Subcutaneous abdominal adipose tissue (tissue), 5 donors: Measurements from ENCODE around the gene NOPCHAP1.

Experiments
- H3K27ac ChIP-seq: one replicate; pipeline ENCODE4 v1.7.0; 2013; ENCODE audit warnings: low read depth, mild to moderate bottlenecking, inconsistent platforms, low read length, moderate library complexity
- H3K27me3 ChIP-seq, 5 donors: one replicate each; pipeline ENCODE4 v1.7.0; 2013; ENCODE audit warnings: low read length in 5 of 5, inconsistent platforms in 1 of 5; ENCODE audit not compliant: control insufficient read depth in 5 of 5, insufficient read depth in 4 of 5
- H3K36me3 ChIP-seq, 5 donors: one replicate each; pipeline ENCODE4 v1.7.0; 2013; ENCODE audit warnings: low read length in 5 of 5; ENCODE audit not compliant: control insufficient read depth in 5 of 5, insufficient read depth in 5 of 5
- H3K4me1 ChIP-seq, 5 donors: one replicate each; pipeline ENCODE4 v1.7.0; 2013; ENCODE audit warnings: low read length in 5 of 5, mild to moderate bottlenecking in 3 of 5, moderate library complexity in 1 of 5; ENCODE audit not compliant: control insufficient read depth in 5 of 5, insufficient read depth in 5 of 5
- H3K4me3 ChIP-seq, 5 donors: one replicate each; pipeline ENCODE4 v1.7.0; 2013; ENCODE audit warnings: low read length in 5 of 5, low read depth in 1 of 5
- H3K9ac ChIP-seq, 5 donors: one replicate each; pipeline ENCODE4 v1.7.0; 2013; ENCODE audit warnings: low read length in 5 of 5, mild to moderate bottlenecking in 4 of 5, moderate library complexity in 3 of 5
- H3K9me3 ChIP-seq, 5 donors: one replicate each; pipeline ENCODE4 v1.7.0; 2013; ENCODE audit warnings: low read length in 5 of 5; ENCODE audit not compliant: control insufficient read depth in 5 of 5
- donor health status: healthy.
- donor health status: healthy.
- donor health status: healthy.
- donor health status: healthy.
- donor health status: healthy.

The NOPCHAP1 gene

DNA sequence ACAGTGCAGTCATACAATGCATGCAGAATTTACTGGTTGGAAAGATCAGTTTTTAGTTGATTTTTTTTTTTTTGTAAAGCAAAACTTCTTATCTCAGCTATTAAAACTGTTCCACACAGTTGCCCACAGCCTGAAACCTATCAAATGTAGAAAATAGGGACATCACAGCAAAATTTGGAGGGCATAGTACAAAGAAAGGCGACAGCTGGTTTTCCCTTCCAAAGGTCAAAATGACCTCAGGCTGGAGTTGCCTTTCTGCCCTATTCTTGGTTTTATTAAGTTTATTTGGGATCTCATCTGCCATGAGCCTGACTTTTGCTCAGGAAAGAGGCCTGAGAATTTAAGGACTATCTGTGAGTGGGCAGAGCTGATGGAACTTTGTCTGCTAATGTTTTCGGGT, 28.5 kb downstream of the NOPCHAP1 start:
- Histone ChIP-seq H3K36me3 (peaks cover 10 to 37% (median 23%) of the 10 kb centered on the region in 5 donors), H3K4me3 (no peak overlapping the region), H3K9ac (no peak overlapping the region), H3K4me1 (peaks cover 0 to 3% (median 0%) of the 10 kb centered on the region in 5 donors), H3K27me3 (no peaks in the 10 kb centered on the region), H3K27ac (no peak overlapping the region), H3K9me3 (no peaks in the 10 kb centered on the region)

DNA sequence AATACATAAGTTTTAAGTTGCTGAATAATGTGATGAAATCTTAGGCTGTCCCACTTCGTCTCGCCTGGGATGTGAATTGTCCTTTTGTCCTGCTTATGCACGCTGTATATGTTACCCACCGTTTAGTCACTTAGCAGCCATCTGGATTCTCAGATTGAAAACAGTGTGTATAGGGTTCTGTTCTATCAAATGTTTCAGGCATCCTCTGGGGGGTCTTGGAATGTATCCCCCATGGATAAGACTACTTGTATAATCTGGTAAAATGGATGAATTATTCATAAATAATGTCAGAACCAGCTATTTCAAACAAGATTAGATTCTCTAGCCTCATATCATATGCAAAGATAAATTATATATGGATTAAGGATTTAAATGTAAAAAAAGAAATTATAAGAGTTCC, 29.4 kb downstream of the NOPCHAP1 start:
- Histone ChIP-seq H3K4me3 (no peak overlapping the region), H3K27ac (no peak overlapping the region), H3K9ac (no peak overlapping the region), H3K4me1 (peaks cover 0 to 3% (median 0%) of the 10 kb centered on the region in 5 donors), H3K9me3 (no peaks in the 10 kb centered on the region), H3K36me3 (peaks cover 10 to 37% (median 23%) of the 10 kb centered on the region in 5 donors), H3K27me3 (no peaks in the 10 kb centered on the region)

DNA sequence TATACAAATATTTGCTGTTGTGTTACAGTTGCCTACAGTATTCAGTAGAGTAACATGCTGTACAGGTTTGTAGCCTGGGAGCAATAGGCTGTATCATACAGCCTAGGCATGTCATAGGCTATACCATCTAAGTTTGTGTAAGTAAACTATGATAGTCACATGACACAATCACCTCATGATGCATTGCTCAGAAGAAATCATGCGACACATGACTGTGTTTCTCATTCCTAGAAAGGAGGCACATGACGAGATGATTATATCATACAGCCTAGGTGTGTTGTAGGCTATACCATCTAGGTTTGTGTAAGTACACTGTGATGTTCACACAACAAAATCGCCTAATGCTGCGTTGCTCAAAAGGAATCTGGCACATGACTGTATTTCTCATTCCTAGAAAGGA, 31.9 kb downstream of the NOPCHAP1 start:
- H3K27me3 ChIP-seq, result no peaks in the 10 kb centered on the region
- no peaks in the 10 kb centered on the region for H3K9me3 ChIP-seq
- peaks cover 9 to 32% (median 20%) of the 10 kb centered on the region in 5 donors for H3K36me3 ChIP-seq
- H3K4me1 ChIP-seq, result peaks cover 0 to 3% (median 0%) of the 10 kb centered on the region in 5 donors
- no peak overlapping the region for H3K9ac ChIP-seq
- H3K4me3 ChIP-seq, result no peak overlapping the region
- H3K27ac ChIP-seq, result no peak overlapping the region

DNA sequence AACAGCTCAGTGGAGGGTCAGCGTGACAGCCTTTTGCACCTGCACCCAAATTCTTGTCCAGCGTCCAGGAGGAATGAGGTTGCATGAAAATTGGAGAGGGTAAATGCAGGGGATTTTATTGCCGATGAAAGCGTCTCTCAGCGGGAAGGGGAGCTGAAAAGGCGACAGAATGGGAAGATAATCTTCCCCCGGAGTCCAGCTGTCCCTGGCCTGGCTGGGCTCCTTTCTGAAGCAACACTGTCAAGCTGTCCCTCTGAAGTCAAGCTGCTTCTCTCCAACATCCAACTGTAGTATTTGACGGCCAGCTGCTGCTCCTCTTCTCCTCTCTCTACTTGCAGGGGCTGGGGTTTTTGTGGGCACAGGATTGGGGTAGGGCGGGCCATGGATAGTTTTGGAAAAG, 32.7 kb downstream of the NOPCHAP1 start:
- Histone ChIP-seq H3K9me3 (no peaks in the 10 kb centered on the region), H3K9ac (no peak overlapping the region), H3K36me3 (peaks cover 9 to 24% (median 15%) of the 10 kb centered on the region in 5 donors), H3K4me3 (no peak overlapping the region), H3K27me3 (no peaks in the 10 kb centered on the region), H3K4me1 (peaks cover 0 to 3% (median 0%) of the 10 kb centered on the region in 5 donors), H3K27ac (no peak overlapping the region)

DNA sequence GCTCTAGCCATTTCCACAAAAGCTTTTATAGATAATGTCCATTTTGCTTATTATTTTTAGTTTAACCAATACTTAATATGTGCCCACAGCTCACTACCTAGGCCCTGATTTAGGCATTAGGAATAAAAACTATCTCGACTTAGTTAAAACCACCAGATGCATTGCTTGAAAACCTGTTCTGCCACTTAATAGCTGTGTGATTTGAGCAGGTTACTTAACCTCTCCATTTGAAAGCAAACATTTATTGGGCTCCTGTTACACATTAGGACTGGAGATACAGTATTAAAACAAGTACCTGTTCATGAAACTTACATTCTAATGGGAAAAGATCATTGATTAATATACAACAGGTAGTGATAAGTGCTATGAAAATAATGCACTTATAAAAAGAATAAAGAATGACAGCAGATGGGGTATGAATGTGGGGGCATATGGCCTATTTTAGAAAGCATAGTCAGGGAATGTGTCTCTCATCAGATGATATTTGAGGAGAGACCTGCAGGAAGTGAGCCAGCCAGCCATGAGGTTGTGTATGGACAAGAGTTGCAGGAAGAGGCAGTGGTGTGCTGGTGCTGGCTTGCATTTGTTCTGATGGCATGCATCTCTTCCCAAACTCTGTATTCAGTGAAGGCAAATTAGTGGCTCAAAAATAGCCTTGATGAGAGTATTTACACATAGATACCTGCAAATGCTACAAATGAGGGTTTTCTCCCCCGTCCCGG, 34.3 kb downstream of the NOPCHAP1 start:
- no peak overlapping the region for H3K27ac ChIP-seq

DNA sequence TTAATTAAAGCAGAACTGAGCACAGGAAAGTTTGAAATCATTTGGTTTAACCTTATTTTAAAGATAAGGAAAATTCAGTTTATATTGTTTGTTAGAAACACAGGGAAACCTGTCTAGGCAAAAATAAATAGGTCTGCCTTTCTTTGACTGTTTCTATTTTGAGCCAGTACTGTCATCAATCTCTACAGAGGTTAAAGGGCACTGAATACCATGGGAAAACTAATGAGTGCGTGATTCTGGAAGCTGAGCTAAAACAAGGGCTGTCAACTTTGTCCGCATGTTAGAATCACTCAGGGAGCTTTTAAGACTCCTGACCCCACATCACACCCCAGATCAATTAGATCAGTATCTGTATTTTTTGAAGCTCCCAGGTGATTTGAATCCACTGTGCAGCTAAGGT, 38.8 kb downstream of the NOPCHAP1 start:
- no peak overlapping the region for H3K4me3 ChIP-seq
- peaks cover 0 to 14% (median 10%) of the 10 kb centered on the region in 5 donors for H3K4me1 ChIP-seq
- H3K27ac ChIP-seq, result no peak overlapping the region
- peaks cover 0 to 16% (median 3%) of the 10 kb centered on the region in 5 donors for H3K36me3 ChIP-seq
- H3K27me3 ChIP-seq, result no peaks in the 10 kb centered on the region
- H3K9me3 ChIP-seq, result no peaks in the 10 kb centered on the region
- H3K9ac ChIP-seq, result no peak overlapping the region

More for the DNA sequence above, 34.3 kb downstream of the NOPCHAP1 start:
- Histone ChIP-seq H3K36me3 (peaks cover 9 to 17% (median 12%) of the 10 kb centered on the region in 5 donors), H3K4me3 (no peak overlapping the region), H3K9me3 (no peaks in the 10 kb centered on the region), H3K27me3 (no peaks in the 10 kb centered on the region), H3K9ac (no peak overlapping the region), H3K4me1 (peaks cover 0 to 7% (median 3%) of the 10 kb centered on the region in 5 donors)

DNA sequence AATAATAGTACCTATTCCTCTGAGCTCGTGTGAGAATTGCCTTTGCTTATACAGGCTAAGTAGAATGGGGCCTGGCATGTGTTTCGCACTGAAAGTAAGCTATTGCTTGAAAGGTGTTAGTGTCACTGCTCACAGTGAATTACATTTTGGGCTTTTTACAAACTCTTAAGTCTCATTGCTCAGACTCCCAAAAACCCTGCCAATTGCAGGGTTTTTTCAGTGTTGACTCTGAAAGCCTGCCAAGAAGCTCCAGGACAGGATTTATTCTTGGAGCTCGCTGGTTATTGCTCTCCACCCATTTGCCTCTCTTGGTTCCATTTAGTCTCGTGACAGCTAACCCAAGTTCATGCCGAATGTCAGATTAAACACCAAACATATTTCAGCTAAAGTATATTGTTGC, 39.8 kb downstream of the NOPCHAP1 start:
- Histone ChIP-seq H3K4me1 (peaks cover 0 to 14% (median 10%) of the 10 kb centered on the region in 5 donors), H3K9me3 (no peaks in the 10 kb centered on the region), H3K27me3 (no peaks in the 10 kb centered on the region), H3K27ac (no peak overlapping the region), H3K36me3 (peaks cover 0 to 20% (median 3%) of the 10 kb centered on the region in 5 donors), H3K9ac (peak overlapping the region in 1 of 5 donors; percentile 8), H3K4me3 (no peak overlapping the region)

DNA sequence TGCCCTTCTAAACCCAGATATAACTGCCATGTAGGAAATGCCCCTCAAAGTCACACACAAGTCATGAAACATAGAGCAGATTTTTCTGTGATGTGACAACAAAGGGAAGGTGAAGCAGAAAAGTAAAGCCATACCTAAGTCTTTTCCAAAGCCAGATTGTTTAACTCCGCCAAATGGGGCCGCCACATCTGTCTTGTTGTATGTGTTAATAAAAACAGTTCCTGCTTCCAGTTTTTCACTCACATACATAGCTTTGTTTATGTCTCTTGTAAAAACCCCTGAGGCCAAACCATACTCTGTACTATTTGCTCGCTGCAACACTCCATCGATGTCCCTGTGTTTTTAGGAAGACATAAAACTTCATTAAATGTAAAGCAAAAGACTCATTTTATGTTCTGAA, 40.3 kb downstream of the NOPCHAP1 start:
- H3K27ac ChIP-seq, result no peak overlapping the region

DNA sequence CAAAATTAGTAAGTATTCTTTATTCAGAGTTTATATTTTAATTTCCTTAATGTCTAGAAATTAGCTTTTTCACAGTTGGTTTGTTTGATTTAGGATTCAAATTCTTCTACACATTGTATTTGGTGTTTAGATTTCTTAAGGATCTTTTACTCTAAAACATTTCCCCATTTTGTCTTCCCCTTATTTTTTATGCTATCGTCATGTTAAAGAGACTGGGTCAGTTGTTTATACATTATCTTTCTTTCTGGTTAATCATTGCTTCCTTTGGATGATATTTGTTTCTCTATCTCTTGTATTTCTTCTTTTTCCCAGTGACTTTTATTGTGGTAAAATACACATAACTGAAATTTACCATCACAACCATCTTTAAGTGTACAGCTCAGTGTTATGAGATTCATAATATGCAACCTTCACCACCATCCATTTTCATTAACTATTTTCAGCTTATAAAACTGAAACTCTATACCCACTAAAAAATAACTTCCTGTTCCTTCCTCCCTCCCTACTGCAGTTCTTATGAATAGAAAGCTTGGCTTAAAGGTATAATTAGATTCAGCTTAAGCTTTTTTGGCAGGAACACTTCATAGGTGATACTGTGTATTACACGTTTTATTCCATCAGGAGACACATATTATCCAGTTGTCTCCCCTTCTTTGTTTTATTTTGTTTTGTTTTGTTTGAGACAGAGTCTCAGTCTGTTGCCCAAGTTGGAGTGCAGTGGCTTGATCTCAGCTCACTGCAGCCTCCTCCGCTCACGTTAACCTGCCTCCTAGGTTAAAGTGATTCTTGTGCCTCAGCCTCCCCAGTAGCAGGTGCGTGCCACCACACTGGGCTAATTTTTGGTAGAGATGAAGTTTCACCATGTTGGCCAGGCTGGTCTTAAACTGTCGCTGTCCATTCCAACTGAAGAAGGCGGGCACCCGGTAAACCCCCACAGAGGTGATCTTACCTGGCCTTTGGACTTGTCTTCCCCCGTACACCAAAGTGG, 45.0 kb downstream of the NOPCHAP1 start:
- H3K36me3 ChIP-seq, result peaks cover 3 to 17% (median 7%) of the 10 kb centered on the region in 5 donors
- H3K27me3 ChIP-seq, result no peaks in the 10 kb centered on the region
- no peaks in the 10 kb centered on the region for H3K9me3 ChIP-seq
- peaks cover 0 to 4% (median 0%) of the 10 kb centered on the region in 5 donors for H3K4me1 ChIP-seq
- no peak overlapping the region for H3K9ac ChIP-seq
- H3K4me3 ChIP-seq, result no peak overlapping the region
- no peak overlapping the region for H3K27ac ChIP-seq

More for the DNA sequence above, 40.3 kb downstream of the NOPCHAP1 start:
- Histone ChIP-seq H3K9ac (no peak overlapping the region), H3K4me1 (peaks cover 0 to 14% (median 10%) of the 10 kb centered on the region in 5 donors), H3K27me3 (no peaks in the 10 kb centered on the region), H3K36me3 (peaks cover 0 to 20% (median 4%) of the 10 kb centered on the region in 5 donors), H3K9me3 (no peaks in the 10 kb centered on the region), H3K4me3 (no peak overlapping the region)
